ENCODE results near the gene SEMA4D.

Gene SEMA4D

GRCh38 chr9:89442981-89443814 lies 54.7 kb downstream of the SEMA4D start:
- no peak for DNase-seq

GRCh38 chr9:89442501-89442978 lies 55.4 kb downstream of the SEMA4D start:
- no peak for DNase-seq

GRCh38 chr9:89441986-89442385 lies 55.9 kb downstream of the SEMA4D start:
- no peak for DNase-seq

- no peak for DNase-seq
Measured at GRCh38 chr9:89441655-89441970, 56.3 kb downstream of the SEMA4D start.

- no peak for DNase-seq
Measured at GRCh38 chr9:89440951-89441654, 56.8 kb downstream of the SEMA4D start.

GRCh38 chr9:89440548-89440947 lies 57.4 kb downstream of the SEMA4D start:
- DNase-seq, result no peak

- DNase-seq, result no peak
Measured at GRCh38 chr9:89440046-89440445, 57.9 kb downstream of the SEMA4D start.

- no peak for DNase-seq
Measured at GRCh38 chr9:89439571-89439970, 58.3 kb downstream of the SEMA4D start.

- DNase-seq, result no peak
Measured at GRCh38 chr9:89438194-89438593, 59.7 kb downstream of the SEMA4D start.

- no peak for DNase-seq
Measured at GRCh38 chr9:89437772-89438171, 60.1 kb downstream of the SEMA4D start.

- no peak for DNase-seq
Measured at GRCh38 chr9:89436963-89437625, 60.8 kb downstream of the SEMA4D start.

- DNase-seq, result no peak
Measured at GRCh38 chr9:89436326-89436725, 61.6 kb downstream of the SEMA4D start.

- DNase-seq, result no peak
Measured at GRCh38 chr9:89435071-89435823, 62.7 kb downstream of the SEMA4D start.

GRCh38 chr9:89434636-89435035 lies 63.3 kb downstream of the SEMA4D start:
- no peak for DNase-seq

GRCh38 chr9:89433826-89434225 lies 64.1 kb downstream of the SEMA4D start:
- no peak for DNase-seq

- DNase-seq, result no peak
Measured at GRCh38 chr9:89432986-89433530, 64.9 kb downstream of the SEMA4D start.

GRCh38 chr9:89431930-89432725 lies 65.8 kb downstream of the SEMA4D start:
- no peak for DNase-seq

- no peak for DNase-seq
Measured at GRCh38 chr9:89430995-89431394, 66.9 kb downstream of the SEMA4D start.

- DNase-seq, result no peak
Measured at GRCh38 chr9:89428901-89429890, 68.7 kb downstream of the SEMA4D start.

GRCh38 chr9:89428222-89428761 lies 69.6 kb downstream of the SEMA4D start:
- DNase-seq, result no peak

Data from NCI-H1092 (cell line).